ENCODE measurements around the gene RASIP1. TPM values are rescaled to one million over a fixed set of nuclear protein-coding genes. Genes with fewer than 3 reads are reported as not detected.

RASIP1 gene
- total RNA-seq, 1 donor from 2014 or later, result 0.43 TPM

DNA sequence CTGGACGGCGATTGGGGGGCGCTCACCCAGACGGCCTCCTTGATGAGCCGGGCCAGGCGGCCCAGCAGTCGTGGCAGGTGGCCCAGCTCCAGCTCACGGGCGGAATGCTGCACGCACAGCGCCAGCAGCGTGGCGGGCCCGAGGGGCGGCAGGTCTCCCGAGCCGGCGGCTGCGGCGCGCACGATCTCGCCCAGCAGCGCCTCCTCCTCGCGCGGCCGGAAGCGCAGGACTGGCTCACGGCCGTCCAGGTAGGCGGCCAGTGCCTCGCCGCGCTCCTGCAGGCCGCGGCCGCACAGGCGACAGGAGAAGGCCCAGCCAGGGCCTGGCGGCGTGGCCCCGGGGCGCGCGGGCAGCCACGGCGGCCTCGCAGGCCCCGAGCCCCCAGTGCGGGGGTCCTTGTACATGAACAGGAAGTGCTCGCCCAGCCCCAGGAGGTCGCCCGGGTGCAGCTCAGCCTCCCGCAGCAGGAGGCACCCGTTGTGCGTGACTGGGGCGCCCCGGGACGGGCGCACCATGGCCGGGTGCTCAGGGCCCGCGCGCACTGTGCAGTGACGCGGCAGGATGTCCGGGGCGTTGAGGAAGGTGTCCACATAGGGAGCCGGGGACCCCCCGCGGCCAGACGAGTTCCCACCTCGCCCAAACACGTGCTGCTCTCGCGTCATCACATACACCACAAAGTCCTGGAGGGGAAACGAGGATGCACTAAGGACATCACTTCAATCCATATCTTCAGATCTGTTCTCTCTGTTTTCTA, 11.3 kb downstream of the RASIP1 start:
- Mint-ChIP-seq H3K27ac (ENCODE audit: unreplicated experiment) (no peak overlapping the region), H3K36me3 (ENCODE audit: unreplicated experiment) (no peaks in the 10 kb centered on the region)
- TF ChIP-seq, protein P1, sequence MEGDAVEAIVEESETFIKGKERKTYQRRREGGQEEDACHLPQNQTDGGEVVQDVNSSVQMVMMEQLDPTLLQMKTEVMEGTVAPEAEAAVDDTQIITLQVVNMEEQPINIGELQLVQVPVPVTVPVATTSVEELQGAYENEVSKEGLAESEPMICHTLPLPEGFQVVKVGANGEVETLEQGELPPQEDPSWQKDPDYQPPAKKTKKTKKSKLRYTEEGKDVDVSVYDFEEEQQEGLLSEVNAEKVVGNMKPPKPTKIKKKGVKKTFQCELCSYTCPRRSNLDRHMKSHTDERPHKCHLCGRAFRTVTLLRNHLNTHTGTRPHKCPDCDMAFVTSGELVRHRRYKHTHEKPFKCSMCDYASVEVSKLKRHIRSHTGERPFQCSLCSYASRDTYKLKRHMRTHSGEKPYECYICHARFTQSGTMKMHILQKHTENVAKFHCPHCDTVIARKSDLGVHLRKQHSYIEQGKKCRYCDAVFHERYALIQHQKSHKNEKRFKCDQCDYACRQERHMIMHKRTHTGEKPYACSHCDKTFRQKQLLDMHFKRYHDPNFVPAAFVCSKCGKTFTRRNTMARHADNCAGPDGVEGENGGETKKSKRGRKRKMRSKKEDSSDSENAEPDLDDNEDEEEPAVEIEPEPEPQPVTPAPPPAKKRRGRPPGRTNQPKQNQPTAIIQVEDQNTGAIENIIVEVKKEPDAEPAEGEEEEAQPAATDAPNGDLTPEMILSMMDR (IDR thresholded peaks at IDR 0.05), result no peak

GRCh38 chr19:48726556-48726955, 13.9 kb downstream of the RASIP1 start:
- Mint-ChIP-seq H3K27ac (ENCODE audit: unreplicated experiment) (peak overlapping the region; percentile 21), H3K4me3 (ENCODE audit: unreplicated experiment) (no peak overlapping the region), H3K36me3 (ENCODE audit: unreplicated experiment) (no peaks in the 10 kb centered on the region), H3K27me3 (ENCODE audit: unreplicated experiment) (no peaks in the 10 kb centered on the region), H3K4me1 (ENCODE audit: unreplicated experiment) (peaks cover 13% of the 10 kb centered on the region), H3K9me3 (ENCODE audit: unreplicated experiment) (peaks cover 7% of the 10 kb centered on the region)
- no peak for DNase-seq (ENCODE audit: extremely low spot score, unreplicated experiment)
- TF ChIP-seq, protein P1 (IDR thresholded peaks at IDR 0.05), result no peak

More for the DNA sequence above, 11.3 kb downstream of the RASIP1 start:
- no peak overlapping the region for H3K4me3 Mint-ChIP-seq (ENCODE audit: unreplicated experiment)
- H3K27me3 Mint-ChIP-seq (ENCODE audit: unreplicated experiment), result no peaks in the 10 kb centered on the region
- peaks cover 7% of the 10 kb centered on the region for H3K9me3 Mint-ChIP-seq (ENCODE audit: unreplicated experiment)
- DNase-seq (ENCODE audit: extremely low spot score, unreplicated experiment), result no peak
- H3K4me1 Mint-ChIP-seq (ENCODE audit: unreplicated experiment), result peaks cover 13% of the 10 kb centered on the region

GRCh38 chr19:48724796-48725753, 15.3 kb downstream of the RASIP1 start:
- Mint-ChIP-seq H3K36me3 (ENCODE audit: unreplicated experiment) (no peaks in the 10 kb centered on the region), H3K4me3 (ENCODE audit: unreplicated experiment) (no peak overlapping the region), H3K27me3 (ENCODE audit: unreplicated experiment) (no peaks in the 10 kb centered on the region), H3K9me3 (ENCODE audit: unreplicated experiment) (peaks cover 7% of the 10 kb centered on the region), H3K27ac (ENCODE audit: unreplicated experiment) (peak overlapping the region; percentile 98), H3K4me1 (ENCODE audit: unreplicated experiment) (peaks cover 21% of the 10 kb centered on the region)
- TF ChIP-seq, protein P1 (IDR thresholded peaks at IDR 0.05), result no peak
- no peak for DNase-seq (ENCODE audit: extremely low spot score, unreplicated experiment)

GRCh38 chr19:48722196-48722708, 18.2 kb downstream of the RASIP1 start:
- H3K4me1 Mint-ChIP-seq (ENCODE audit: unreplicated experiment), result peaks cover 27% of the 10 kb centered on the region
- DNase-seq (ENCODE audit: extremely low spot score, unreplicated experiment), result no peak

More at GRCh38 chr19:48722196-48722708, 18.2 kb downstream of the RASIP1 start:
- Mint-ChIP-seq H3K27me3 (ENCODE audit: unreplicated experiment) (no peaks in the 10 kb centered on the region), H3K9me3 (ENCODE audit: unreplicated experiment) (peaks cover 7% of the 10 kb centered on the region), H3K27ac (ENCODE audit: unreplicated experiment) (no peak overlapping the region), H3K36me3 (ENCODE audit: unreplicated experiment) (no peaks in the 10 kb centered on the region), H3K4me3 (ENCODE audit: unreplicated experiment) (no peak overlapping the region)
- TF ChIP-seq, protein P1 (IDR thresholded peaks at IDR 0.05), result no peak
